Stimulated activated naive CD8-positive, alpha-beta T cell treated with anti-CD3 and anti-CD28 coated beads, Interleukin-15, Interleukin-2, amounts not matched to agents 100 U/mL and 50 U/mL, for 24 hours (primary cell): ENCODE measurements around the gene POLR3K.
"Not testable (repeated sequence)": the region's sequence is repeated elsewhere in the genome, so short reads cannot be mapped to it uniquely, and the experiment has no call there.

Experiments used
- ATAC-seq: fragments of 150-1000 bp; cut with Tn5 transposase; one replicate; pipeline ENCODE4 v1.10.0; 2021
- DNase-seq: peaks from one replicate; pipeline ENCODE4 v3.0.0; 2021

Gene POLR3K

GRCh38 chr16:63998-64913 is 10.8 kb upstream of the POLR3K start:
- DNase-seq, result no peak

GRCh38 chr16:63466-63865 is 10.1 kb upstream of the POLR3K start:
- DNase-seq (no peak), ATAC-seq (no peak)

More at GRCh38 chr16:63998-64913, 10.8 kb upstream of the POLR3K start:
- no peak for ATAC-seq

- ATAC-seq, result no peak
- no peak for DNase-seq
These were observed 9.6 kb upstream of the POLR3K start for GRCh38 chr16:62968-63391.

GRCh38 chr16:62283-62967 is 9.0 kb upstream of the POLR3K start:
- ATAC-seq (no peak), DNase-seq (no peak)

GRCh38 chr16:61879-62281 is 8.5 kb upstream of the POLR3K start:
- ATAC-seq, result no peak
- DNase-seq, result no peak

- no peak for ATAC-seq
- DNase-seq, result no peak
These were observed 7.8 kb upstream of the POLR3K start for GRCh38 chr16:60929-61878.

GRCh38 chr16:60166-60565 is 6.8 kb upstream of the POLR3K start:
- no peak for ATAC-seq

GRCh38 chr16:59440-60059 is 6.1 kb upstream of the POLR3K start:
- no peak for DNase-seq
- ATAC-seq, result no peak

More at GRCh38 chr16:60166-60565, 6.8 kb upstream of the POLR3K start:
- DNase-seq, result no peak

GRCh38 chr16:58491-59439 is 5.4 kb upstream of the POLR3K start:
- no peak for ATAC-seq
- DNase-seq, result no peak

GRCh38 chr16:57711-58110 is 4.3 kb upstream of the POLR3K start:
- DNase-seq (no peak), ATAC-seq (no peak)

GRCh38 chr16:56231-56927 is 3.0 kb upstream of the POLR3K start:
- DNase-seq (no peak), ATAC-seq (no peak)

- DNase-seq, result no peak
These were observed 2.2 kb upstream of the POLR3K start for GRCh38 chr16:55571-56136.

GRCh38 chr16:54237-54581 is 801 bp upstream of the POLR3K start:
- DNase-seq (no peak), ATAC-seq (no peak)

More at GRCh38 chr16:55571-56136, 2.2 kb upstream of the POLR3K start:
- ATAC-seq, result no peak

GRCh38 chr16:50769-51591 is 2.4 kb downstream of the POLR3K start:
- DNase-seq (no peak), ATAC-seq (no peak)

GRCh38 chr16:47234-47633 is 6.2 kb downstream of the POLR3K start:
- ATAC-seq (no peak), DNase-seq (no peak)

GRCh38 chr16:46510-46909 is 6.9 kb downstream of the POLR3K start:
- DNase-seq, ATAC-seq: not testable (repeated sequence)

GRCh38 chr16:45454-45853 is 8.0 kb downstream of the POLR3K start:
- DNase-seq (no peak), ATAC-seq (no peak)

- DNase-seq (no peak), ATAC-seq (no peak)
These were observed 8.8 kb downstream of the POLR3K start for GRCh38 chr16:44655-45054.

GRCh38 chr16:43294-43693 is 10.1 kb downstream of the POLR3K start:
- no peak for ATAC-seq
- DNase-seq, result no peak
